IMR-90 (cell line): Measurements from ENCODE around the gene YPEL5. TPM values are rescaled to one million over a fixed set of nuclear protein-coding genes. Genes with fewer than 3 reads are reported as not detected.

Experiments
- ATAC-seq: fragments of 200-7000 bp; cut with Tn5 transposase; 2 replicates; pipeline ENCODE4 v1.9.1; 2020; ENCODE audit warnings: low read depth, mild to moderate bottlenecking, moderate library complexity
- BruUV-seq: library from RNA; stranded (reverse); fragments of 400-500 nt; replicated peaks from 2 replicates; lab custom pipeline; 2021; lab: Mats Ljungman, UMichigan
- CTCF ChIA-PET: fragments of 300-600 bp; formaldehyde crosslinking; extraction: SDS; loops from one replicate; lab custom pipeline; 2021; ENCODE audit warnings: antibody characterized with exemption; lab: Yijun Ruan, JAX
- POLR2A ChIA-PET: fragments of 300-600 bp; sonication (Branson Sonifier 250); formaldehyde crosslinking; loops from one replicate; lab custom pipeline; 2022; ENCODE audit warnings: antibody characterized with exemption; ENCODE audit not compliant: unreplicated experiment; lab: Charles Lee
- DNase-seq: peaks from one replicate; pipeline ENCODE4 v3.0.0; 2013
- H2AFZ ChIP-seq: replicated peaks from 2 replicates; pipeline ENCODE3; 2013; ENCODE audit warnings: low read length, mild to moderate bottlenecking; ENCODE audit not compliant: poor library complexity
- H2AK5ac ChIP-seq: 2 replicates; pipeline ENCODE4 v1.6.1; 2013; ENCODE audit warnings: low read depth, low read length, inconsistent platforms
- H2AK9ac ChIP-seq: replicated peaks from 2 replicates; pipeline ENCODE3; 2013; ENCODE audit warnings: mild to moderate bottlenecking, low read depth, low read length, moderate library complexity; ENCODE audit not compliant: poor library complexity
- H2BK120ac ChIP-seq: 2 replicates; pipeline ENCODE4 v1.6.1; 2013; ENCODE audit warnings: low read depth, low read length, inconsistent platforms
- H2BK15ac ChIP-seq: 3 replicates; pipeline ENCODE4 v1.6.1; 2013; ENCODE audit warnings: low read depth, low read length, inconsistent platforms
- H2BK20ac ChIP-seq: 2 replicates; pipeline ENCODE4 v1.6.1; 2013; ENCODE audit warnings: low read depth, mild to moderate bottlenecking, inconsistent platforms, low read length, moderate library complexity
- H2BK5ac ChIP-seq: 2 replicates; pipeline ENCODE4 v1.6.1; 2013; ENCODE audit warnings: mild to moderate bottlenecking, low read depth, low read length, inconsistent platforms; ENCODE audit not compliant: poor library complexity, severe bottlenecking
- H3K14ac ChIP-seq: replicated peaks from 2 replicates; pipeline ENCODE4 v1.6.1; 2013; ENCODE audit warnings: low read depth, low read length, inconsistent platforms
- H3K18ac ChIP-seq: 2 replicates; pipeline ENCODE4 v1.6.1; 2013; ENCODE audit warnings: low read depth, low read length, control low read depth
- H3K23ac ChIP-seq: 2 replicates; pipeline ENCODE4 v1.6.1; 2013; ENCODE audit warnings: low read depth, low read length, inconsistent platforms
- H3K27ac ChIP-seq: 2 replicates; pipeline ENCODE4 v1.5.1; 2013; ENCODE audit warnings: mild to moderate bottlenecking, control low read depth, low read length; ENCODE audit not compliant: insufficient read depth
- H3K27me3 ChIP-seq: 2 replicates; pipeline ENCODE4 v1.6.1; 2013; ENCODE audit warnings: low read length; ENCODE audit not compliant: control insufficient read depth, insufficient read depth
- H3K36me3 ChIP-seq: 2 replicates; pipeline ENCODE4 v1.6.1; 2013; ENCODE audit warnings: low read length, mixed read lengths; ENCODE audit not compliant: control insufficient read depth, insufficient read depth
- H3K4ac ChIP-seq: 2 replicates; pipeline ENCODE4 v1.6.1; 2013; ENCODE audit warnings: low read depth, low read length, inconsistent platforms
- H3K4me1 ChIP-seq: 2 replicates; pipeline ENCODE4 v1.6.1; 2013; ENCODE audit warnings: low read length, mixed read lengths; ENCODE audit not compliant: control insufficient read depth, insufficient read depth
- H3K4me2 ChIP-seq: 2 replicates; pipeline ENCODE4 v1.6.1; 2013; ENCODE audit warnings: low read depth, mild to moderate bottlenecking, control low read depth, low read length, moderate library complexity
- H3K4me3 ChIP-seq: 2 replicates; pipeline ENCODE4 v1.5.1; 2013; ENCODE audit warnings: low read depth, mild to moderate bottlenecking, control low read depth, low read length, moderate library complexity; ENCODE audit not compliant: insufficient read depth
- H3K56ac ChIP-seq: 2 replicates; pipeline ENCODE4 v1.6.1; 2013; ENCODE audit warnings: low read length, inconsistent platforms; ENCODE audit not compliant: insufficient read depth; ENCODE audit errors: extremely low read depth
- H3K79me1 ChIP-seq, 2 experiments: 2 replicates each; pipeline ENCODE4 v1.6.1; 2013; ENCODE audit warnings: low read length in 2 of 2, inconsistent platforms in 1 of 2, low read depth in 1 of 2
- H3K9ac ChIP-seq: 2 replicates; pipeline ENCODE4 v1.6.1; 2013; ENCODE audit warnings: low read depth, low read length, control low read depth
- H3K9me1 ChIP-seq: 2 replicates; pipeline ENCODE4 v1.6.1; 2013; ENCODE audit warnings: low read length, inconsistent platforms; ENCODE audit not compliant: insufficient read depth
- H3K9me3 ChIP-seq: 2 replicates; pipeline ENCODE4 v1.6.1; 2013; ENCODE audit warnings: low read length; ENCODE audit not compliant: control insufficient read depth, insufficient read depth
- H4K20me1 ChIP-seq: 2 replicates; pipeline ENCODE4 v1.6.1; 2013; ENCODE audit warnings: low read length, inconsistent platforms; ENCODE audit not compliant: insufficient read depth
- H4K5ac ChIP-seq: 2 replicates; pipeline ENCODE4 v1.6.1; 2013; ENCODE audit warnings: mild to moderate bottlenecking, low read depth, low read length, control low read depth
- H4K8ac ChIP-seq, 2 experiments: 2 replicates each; pipeline ENCODE4 v1.6.1; 2013; ENCODE audit warnings: low read depth in 2 of 2, low read length in 2 of 2, control low read depth in 1 of 2, inconsistent platforms in 1 of 2
- H4K91ac ChIP-seq: 2 replicates; pipeline ENCODE4 v1.6.1; 2013; ENCODE audit warnings: low read depth, low read length, inconsistent platforms; ENCODE audit not compliant: insufficient read depth
- CEBPB ChIP-seq: IDR thresholded peaks from 2 replicates; pipeline ENCODE4 v1.6.1; 2012; ENCODE audit warnings: low read depth, low read length, improper control_type of control experiment
- FOS ChIP-seq: fragments of 150-350 bp; IDR thresholded peaks from 2 replicates; pipeline ENCODE4 v1.6.1; 2016; ENCODE audit warnings: low read depth, low read length
- MAFK ChIP-seq: IDR thresholded peaks from 2 replicates; pipeline ENCODE4 v1.6.1; 2012; ENCODE audit warnings: low read depth, low read length, improper control_type of control experiment
- MAZ ChIP-seq: IDR thresholded peaks from 2 replicates; pipeline ENCODE4 v1.6.1; 2012; ENCODE audit warnings: low read depth, mild to moderate bottlenecking, low read length, improper control_type of control experiment, moderate library complexity, borderline replicate concordance
- MXI1 ChIP-seq: IDR thresholded peaks from 2 replicates; pipeline ENCODE4 v1.6.1; 2012; ENCODE audit warnings: low read depth, mild to moderate bottlenecking, low read length, moderate library complexity, borderline replicate concordance
- NFE2L2 ChIP-seq: fragments of 150-350 bp; IDR thresholded peaks from 2 replicates; pipeline ENCODE4 v1.6.1; 2016; ENCODE audit warnings: low read depth, mild to moderate bottlenecking, low read length
- POLR2A ChIP-seq: IDR thresholded peaks from 2 replicates; pipeline ENCODE4 v1.6.1; 2012; ENCODE audit warnings: mild to moderate bottlenecking, low read depth, low read length
- USF2 ChIP-seq: fragments of 150-350 bp; IDR thresholded peaks from 2 replicates; pipeline ENCODE4 v1.6.1; 2017; ENCODE audit warnings: mild to moderate bottlenecking, antibody characterized with exemption, low read length, low read depth
- WGBS, 2 experiments: methylation state at CpG; one replicate each; pipeline versions ENCODE4 v1.1.5 to v1.1.7; 2013; ENCODE audit warnings: missing lambda C conversion rate in 2 of 2; ENCODE audit not compliant: insufficient read length in 1 of 2; ENCODE audit errors: extremely low coverage in 2 of 2; 5-methylcytosine and 5-hydroxymethylcytosine counted together
- dilution Hi-C: fragments of 300-500 bp; cut with HindIII; formaldehyde crosslinking; loops from one replicate; pipeline ENCODE4 v1.14.3; 2018; ENCODE audit warnings: low sequenced_read_pairs; ENCODE audit not compliant: unreplicated experiment
- in situ Hi-C: fragments of 300-500 bp; cut with MboI; formaldehyde crosslinking; loops from 3 replicates; pipeline ENCODE4 v1.14.3; 2019; ENCODE audit warnings: low sequenced_read_pairs, inconsistent platforms, mixed read lengths
- intact Hi-C: fragments of 100-400 bp; cut with micrococcal nuclease; formaldehyde crosslinking; loops from 2 replicates; pipeline ENCODE4 v1.10.0; 2022
- polyA plus RNA-seq, 3 experiments: library from polyadenylated mRNA; depleted of rRNA; stranded (reverse); fragments of >200 nt; gene quantifications; 2 replicates each; pipeline ENCODE4 v1.2.3, GENCODE V29; 2012; ENCODE audit warnings: low replicate concordance in 1 of 3
- total RNA-seq: library from RNA; depleted of rRNA; stranded (reverse); fragments of >200 nt; gene quantifications from 2 replicates; pipeline ENCODE4 v1.2.3, GENCODE V29; 2012
- TF ChIP-seq, protein P1 (sequence below): fragments of 150-350 bp; IDR thresholded peaks from 2 replicates; pipeline ENCODE4 v1.6.1; 2016; ENCODE audit warnings: low read depth, mild to moderate bottlenecking, low read length, moderate library complexity, borderline replicate concordance

The YPEL5 gene
- total and polyA plus RNA-seq, 2 of the 4 experiments (the other 2 are of a cell fraction) = 40.7 to 62.6 TPM

- ATAC-seq = peak; percentile 77
Observed at GRCh38 chr2:30178618-30179434, 32.0 kb downstream of the YPEL5 start.

More at GRCh38 chr2:30178618-30179434, 32.0 kb downstream of the YPEL5 start:
- dilution Hi-C loops (no loop called here), in situ Hi-C loops (no loop called here), intact Hi-C loops (no loop called here)
- H2AFZ ChIP-seq = no peak overlapping the region
- no peak overlapping the region for H3K27ac ChIP-seq
- H3K4me2 ChIP-seq = no peak overlapping the region
- H3K9ac ChIP-seq = no peak overlapping the region
- no TSS peak for BruUV-seq
- no peak overlapping the region for H2BK120ac ChIP-seq
- WGBS, 2 experiments = 56% methylated on average over 2 of the region's 11 CpGs; no CpG with 5 or more reads in 1 of the 2 experiments
- H2BK15ac ChIP-seq = no peak overlapping the region
- no peak overlapping the region for H3K4me3 ChIP-seq
- no peaks in the 10 kb centered on the region for H3K36me3 ChIP-seq
- H3K18ac ChIP-seq = no peak overlapping the region
- H3K23ac ChIP-seq = no peak overlapping the region
- POLR2A ChIA-PET = no interaction called here
- no peak overlapping the region for H3K56ac ChIP-seq
- CTCF ChIA-PET = interaction anchor here (1.4 to 1.6 kb wide), 2 partner anchors 14 to 533 kb away, joined by 3 to 8 read pairs; no protein-coding TSS in a partner anchor
- H3K79me1 ChIP-seq = no peaks in the 10 kb centered on the region
- no peaks in the 10 kb centered on the region for H4K20me1 ChIP-seq
- H2AK9ac ChIP-seq = no peak overlapping the region
- no peak overlapping the region for H2BK5ac ChIP-seq
- peak; percentile 50 for DNase-seq
- no peak overlapping the region for H4K91ac ChIP-seq
- no peak overlapping the region for H4K5ac ChIP-seq
- H3K9me1 ChIP-seq = no peaks in the 10 kb centered on the region
- TF ChIP-seq FOS (peak; percentile 39; the same call in 1 of the 2 replicates), MXI1 (no peak), USF2 (no peak), POLR2A (no peak), CEBPB (peak; percentile 23; the same call in 1 of the 2 replicates), MAZ (no peak), MAFK (no peak), NFE2L2 (no peak)
- TF ChIP-seq, protein P1, sequence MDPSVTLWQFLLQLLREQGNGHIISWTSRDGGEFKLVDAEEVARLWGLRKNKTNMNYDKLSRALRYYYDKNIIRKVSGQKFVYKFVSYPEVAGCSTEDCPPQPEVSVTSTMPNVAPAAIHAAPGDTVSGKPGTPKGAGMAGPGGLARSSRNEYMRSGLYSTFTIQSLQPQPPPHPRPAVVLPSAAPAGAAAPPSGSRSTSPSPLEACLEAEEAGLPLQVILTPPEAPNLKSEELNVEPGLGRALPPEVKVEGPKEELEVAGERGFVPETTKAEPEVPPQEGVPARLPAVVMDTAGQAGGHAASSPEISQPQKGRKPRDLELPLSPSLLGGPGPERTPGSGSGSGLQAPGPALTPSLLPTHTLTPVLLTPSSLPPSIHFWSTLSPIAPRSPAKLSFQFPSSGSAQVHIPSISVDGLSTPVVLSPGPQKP = no peak
- no peak overlapping the region for H2AK5ac ChIP-seq
- H3K9me3 ChIP-seq = no peaks in the 10 kb centered on the region
- peaks cover 7% of the 10 kb centered on the region for H3K27me3 ChIP-seq
- H2BK20ac ChIP-seq = no peak overlapping the region
- H3K14ac ChIP-seq = no peak overlapping the region
- no peaks in the 10 kb centered on the region; the same call in 1 of the 2 replicates for H3K4me1 ChIP-seq
- no peak overlapping the region for H3K4ac ChIP-seq
- no peak overlapping the region for H4K8ac ChIP-seq
